ENCODE results near the gene TANC1.
A peak's percentile ranks its signal among the peaks of the same experiment; 100 is the strongest.

The TANC1 gene

GRCh38 chr2:158969715-158970240 lies 1.3 kb downstream of the TANC1 start:
- DNase-seq (ENCODE audit: low spot score in 2 of 2), result no peak
- H3K36me3 Mint-ChIP-seq, result no peaks in the 10 kb centered on the region
- no peak for ATAC-seq
- peak overlapping the region; percentile 29 for H3K27ac Mint-ChIP-seq
- peaks cover 15% of the 10 kb centered on the region for H3K4me1 Mint-ChIP-seq
- no peaks in the 10 kb centered on the region for H3K9me3 Mint-ChIP-seq
- peak overlapping the region; percentile 78 for H3K4me3 Mint-ChIP-seq

GRCh38 chr2:158970241-158970751 lies 1.9 kb downstream of the TANC1 start:
- no peak for DNase-seq (ENCODE audit: low spot score in 2 of 2)
- no peaks in the 10 kb centered on the region for H3K9me3 Mint-ChIP-seq
- H3K4me1 Mint-ChIP-seq, result peaks cover 15% of the 10 kb centered on the region

GRCh38 chr2:158973116-158973956 lies 4.9 kb downstream of the TANC1 start:
- H3K36me3 Mint-ChIP-seq, result no peaks in the 10 kb centered on the region
- no peak overlapping the region for H3K4me3 Mint-ChIP-seq
- no peaks in the 10 kb centered on the region for H3K9me3 Mint-ChIP-seq
- H3K4me1 Mint-ChIP-seq, result peaks cover 15% of the 10 kb centered on the region
- no peak for ATAC-seq
- no peak for DNase-seq (ENCODE audit: low spot score in 2 of 2)
- no peak overlapping the region for H3K27ac Mint-ChIP-seq

More at GRCh38 chr2:158970241-158970751, 1.9 kb downstream of the TANC1 start:
- peak; percentile 64 for ATAC-seq
- H3K4me3 Mint-ChIP-seq, result peak overlapping the region; percentile 78
- peak overlapping the region; percentile 29 for H3K27ac Mint-ChIP-seq
- H3K36me3 Mint-ChIP-seq, result no peaks in the 10 kb centered on the region

GRCh38 chr2:158975271-158975921 lies 7.0 kb downstream of the TANC1 start:
- Mint-ChIP-seq H3K36me3 (no peaks in the 10 kb centered on the region), H3K4me3 (no peak overlapping the region), H3K27ac (no peak overlapping the region), H3K4me1 (peaks cover 2% of the 10 kb centered on the region), H3K9me3 (no peaks in the 10 kb centered on the region)
- ATAC-seq, result no peak
- DNase-seq (ENCODE audit: low spot score in 2 of 2), result no peak

GRCh38 chr2:158979772-158980171 lies 11.3 kb downstream of the TANC1 start:
- Mint-ChIP-seq H3K4me1 (peaks cover 1% of the 10 kb centered on the region), H3K36me3 (no peaks in the 10 kb centered on the region), H3K27ac (no peak overlapping the region), H3K9me3 (no peaks in the 10 kb centered on the region), H3K4me3 (no peak overlapping the region)
- no peak for DNase-seq (ENCODE audit: low spot score in 2 of 2)
- ATAC-seq, result no peak

GRCh38 chr2:158984604-158985135 lies 16.2 kb downstream of the TANC1 start:
- peak overlapping the region; percentile 10 for H3K27ac Mint-ChIP-seq
- DNase-seq (ENCODE audit: low spot score in 2 of 2) (no peak), ATAC-seq (peak; percentile 31)
- H3K36me3 Mint-ChIP-seq, result no peaks in the 10 kb centered on the region
- peaks cover 5% of the 10 kb centered on the region for H3K4me1 Mint-ChIP-seq
- no peaks in the 10 kb centered on the region for H3K9me3 Mint-ChIP-seq
- no peak overlapping the region for H3K4me3 Mint-ChIP-seq

GRCh38 chr2:158988501-158988900 lies 20.1 kb downstream of the TANC1 start:
- Mint-ChIP-seq H3K27ac (no peak overlapping the region), H3K4me1 (peaks cover 5% of the 10 kb centered on the region), H3K36me3 (no peaks in the 10 kb centered on the region), H3K9me3 (no peaks in the 10 kb centered on the region), H3K4me3 (no peak overlapping the region)
- no peak for DNase-seq (ENCODE audit: low spot score in 2 of 2)
- ATAC-seq, result no peak

- Mint-ChIP-seq H3K9me3 (no peaks in the 10 kb centered on the region), H3K4me3 (no peak overlapping the region)
- ATAC-seq, result no peak
These were observed 20.7 kb downstream of the TANC1 start for GRCh38 chr2:158989165-158989564.

GRCh38 chr2:158990397-158991214 lies 22.2 kb downstream of the TANC1 start:
- H3K4me3 Mint-ChIP-seq, result no peak overlapping the region
- DNase-seq (ENCODE audit: low spot score in 2 of 2), result no peak
- no peaks in the 10 kb centered on the region for H3K9me3 Mint-ChIP-seq
- H3K36me3 Mint-ChIP-seq, result no peaks in the 10 kb centered on the region
- H3K27ac Mint-ChIP-seq, result no peak overlapping the region
- H3K4me1 Mint-ChIP-seq, result no peaks in the 10 kb centered on the region
- no peak for ATAC-seq

More at GRCh38 chr2:158989165-158989564, 20.7 kb downstream of the TANC1 start:
- no peak for DNase-seq (ENCODE audit: low spot score in 2 of 2)
- Mint-ChIP-seq H3K27ac (no peak overlapping the region), H3K4me1 (peaks cover 5% of the 10 kb centered on the region), H3K36me3 (no peaks in the 10 kb centered on the region)

- no peak overlapping the region for H3K27ac Mint-ChIP-seq
- no peak overlapping the region for H3K4me3 Mint-ChIP-seq
- ATAC-seq, result no peak
- DNase-seq (ENCODE audit: low spot score in 2 of 2), result no peak
- H3K36me3 Mint-ChIP-seq, result no peaks in the 10 kb centered on the region
- H3K4me1 Mint-ChIP-seq, result no peaks in the 10 kb centered on the region
- H3K9me3 Mint-ChIP-seq, result no peaks in the 10 kb centered on the region
These were observed 24.6 kb downstream of the TANC1 start for GRCh38 chr2:158993030-158993429.

GRCh38 chr2:158993721-158994587 lies 25.5 kb downstream of the TANC1 start:
- Mint-ChIP-seq H3K4me3 (no peak overlapping the region), H3K4me1 (peaks cover 6% of the 10 kb centered on the region), H3K36me3 (no peaks in the 10 kb centered on the region), H3K27ac (no peak overlapping the region), H3K9me3 (no peaks in the 10 kb centered on the region)
- ATAC-seq (no peak), DNase-seq (ENCODE audit: low spot score in 2 of 2) (no peak)

- Mint-ChIP-seq H3K27ac (no peak overlapping the region), H3K9me3 (no peaks in the 10 kb centered on the region), H3K4me3 (no peak overlapping the region), H3K36me3 (no peaks in the 10 kb centered on the region), H3K4me1 (peaks cover 6% of the 10 kb centered on the region)
- ATAC-seq (no peak), DNase-seq (ENCODE audit: low spot score in 2 of 2) (no peak)
These were observed 26.7 kb downstream of the TANC1 start for GRCh38 chr2:158994920-158995676.

- Mint-ChIP-seq H3K9me3 (no peaks in the 10 kb centered on the region), H3K4me3 (no peak overlapping the region), H3K27ac (no peak overlapping the region), H3K36me3 (no peaks in the 10 kb centered on the region), H3K4me1 (peaks cover 6% of the 10 kb centered on the region)
- no peak for DNase-seq (ENCODE audit: low spot score in 2 of 2)
- ATAC-seq, result no peak
These were observed 27.2 kb downstream of the TANC1 start for GRCh38 chr2:158995677-158996049.

All from stimulated activated effector memory CD8-positive, alpha-beta T cell treated with anti-CD3 and anti-CD28 coated beads, Interleukin-12 subunit alpha, Interleukin-12 subunit beta, amount 100 ng/mL, for 72 hours (primary cell).